Activated T-cell treated with anti-CD3 and anti-CD28 coated beads for 24 hours (primary cell): ENCODE measurements around the gene SEC23A.
"Not testable (repeated sequence)": the region's sequence is repeated elsewhere in the genome, so short reads cannot be mapped to it uniquely, and the experiment has no call there.

ENCODE experiments used
- DNase-seq: peaks from one replicate; pipeline ENCODE4 v3.0.0-alpha.2; 2020; ENCODE audit warnings: low read depth

SEC23A gene

GRCh38 chr14:39029789-39030188, 73.2 kb downstream of the SEC23A start:
- DNase-seq: no peak

DNA sequence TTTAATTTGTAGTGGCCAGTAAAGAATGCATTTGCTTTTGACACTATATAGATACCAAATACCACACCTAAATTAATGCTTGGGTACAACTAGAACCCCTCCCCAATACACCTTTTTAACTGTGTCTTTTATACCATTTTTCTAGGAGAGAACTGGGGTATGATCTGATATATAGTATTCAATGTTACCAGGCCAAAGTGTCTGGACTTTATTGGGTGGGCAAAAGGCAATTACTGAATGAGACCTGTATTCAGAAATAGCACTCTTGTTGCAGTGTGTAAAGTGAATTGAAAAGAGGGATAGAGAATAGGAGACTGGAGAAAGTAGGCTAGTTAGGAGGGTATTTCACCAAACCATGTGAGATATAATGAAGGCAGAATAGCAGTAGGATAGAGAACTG, 74.4 kb downstream of the SEC23A start:
- DNase-seq: no peak

DNA sequence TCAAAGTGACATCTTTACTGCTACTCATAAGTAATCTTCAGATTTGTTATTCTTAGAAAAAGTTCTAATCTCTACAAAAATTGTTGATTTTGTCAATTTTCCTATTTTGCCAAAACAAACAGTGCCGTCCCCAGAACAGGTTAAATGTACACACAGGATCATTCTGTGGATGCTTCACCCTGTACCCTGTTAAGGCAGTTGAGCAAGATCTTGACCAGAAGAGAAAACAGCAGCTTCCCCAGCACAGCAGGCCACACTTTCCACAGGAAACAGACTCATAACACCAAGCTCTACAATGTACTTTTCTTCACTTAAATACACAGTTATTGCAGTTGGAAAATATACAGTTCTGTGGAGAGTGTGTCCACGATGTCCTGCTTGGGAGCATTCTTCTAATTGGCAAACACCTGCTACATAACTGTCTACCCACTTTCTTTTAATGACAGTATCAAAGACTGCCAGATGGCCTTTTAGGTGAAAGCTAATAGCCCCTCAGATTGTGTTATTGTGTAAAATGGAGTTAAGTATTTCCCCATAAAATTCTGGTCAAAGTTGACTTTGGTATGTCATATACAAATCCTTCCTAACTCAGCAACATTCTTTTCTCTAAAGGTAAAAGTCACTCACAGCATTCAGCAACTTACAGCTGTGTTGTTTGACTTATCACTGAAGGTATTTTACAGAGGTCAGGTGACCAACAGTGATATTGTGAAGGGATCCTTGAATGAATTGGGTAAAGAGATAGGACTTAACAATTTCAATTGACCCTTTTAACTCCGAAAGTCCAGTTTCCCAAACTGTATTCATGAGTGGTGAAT, 77.0 kb downstream of the SEC23A start:
- DNase-seq: no peak

GRCh38 chr14:39025250-39025809, 77.7 kb downstream of the SEC23A start:
- no peak for DNase-seq

- no peak for DNase-seq
Observed at GRCh38 chr14:39023939-39024871, 78.8 kb downstream of the SEC23A start.

GRCh38 chr14:39017096-39018016, 85.7 kb downstream of the SEC23A start:
- not testable (repeated sequence) for DNase-seq

DNA sequence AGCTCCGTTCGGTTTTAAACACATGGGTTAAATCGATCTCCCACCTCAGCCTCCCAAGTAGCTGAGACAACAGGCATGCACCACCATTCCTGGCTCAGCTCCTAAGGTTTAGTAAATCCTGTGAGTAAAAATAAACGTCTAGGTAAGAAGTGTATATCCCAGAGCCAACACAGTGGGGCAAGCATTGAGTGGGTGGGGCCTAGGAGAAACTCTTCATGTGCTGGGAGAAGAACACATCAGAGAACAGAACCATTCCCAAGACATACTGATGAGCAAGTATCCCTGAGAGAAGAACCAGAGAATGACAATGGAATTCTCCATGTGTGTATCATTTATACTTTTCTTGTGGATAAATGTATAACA, 86.3 kb downstream of the SEC23A start:
- no peak for DNase-seq

DNA sequence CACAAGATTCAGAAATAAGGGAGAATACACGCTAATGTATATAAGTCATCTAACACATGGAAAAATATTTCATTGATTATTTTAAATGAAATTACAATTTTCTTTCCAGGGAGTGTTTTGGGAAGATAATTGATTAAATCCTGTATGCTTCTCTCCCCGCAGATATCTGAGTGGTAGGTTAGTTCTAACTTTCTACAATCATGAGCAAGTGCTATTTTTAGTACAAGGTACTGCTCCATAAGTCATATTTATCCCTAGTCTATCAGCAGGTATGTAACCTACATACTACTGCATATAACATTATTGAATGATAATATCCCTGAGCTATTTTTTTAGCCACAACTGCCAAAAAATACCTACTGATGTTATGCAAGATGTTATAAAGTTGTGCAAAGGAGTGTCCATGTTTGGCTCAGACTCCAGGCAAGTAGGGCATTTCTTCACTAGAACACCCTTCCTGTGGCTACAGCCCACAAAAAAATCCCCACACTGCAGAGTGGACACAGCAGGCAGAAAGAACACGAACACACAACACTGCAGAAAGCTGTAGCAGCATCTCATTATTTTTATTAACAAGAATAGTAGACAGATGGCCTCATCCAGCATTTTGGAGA, 87.0 kb downstream of the SEC23A start:
- no peak for DNase-seq

GRCh38 chr14:39015360-39015961, 87.6 kb downstream of the SEC23A start:
- DNase-seq: no peak

DNA sequence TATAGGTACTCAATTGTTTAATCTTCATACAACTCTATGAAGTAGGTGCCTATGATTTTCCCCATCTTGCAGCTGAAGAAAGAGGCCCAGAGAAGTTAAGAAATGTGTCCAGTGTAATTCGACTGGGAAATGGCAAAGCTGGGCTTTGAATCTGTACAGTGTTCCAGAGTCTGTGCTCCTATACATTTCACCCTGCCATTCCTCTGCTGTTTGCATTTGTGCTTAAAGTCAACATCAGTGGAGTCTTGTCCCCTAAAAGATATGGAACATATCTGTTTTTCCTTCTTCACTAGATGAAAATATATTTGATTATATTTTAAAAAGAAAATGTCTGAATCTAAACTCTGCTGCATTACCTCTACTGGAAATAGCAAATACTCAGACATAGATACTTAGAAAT, 88.6 kb downstream of the SEC23A start:
- DNase-seq: no peak

- not testable (repeated sequence) for DNase-seq
Observed at GRCh38 chr14:39008965-39009364, 94.1 kb downstream of the SEC23A start.

DNA sequence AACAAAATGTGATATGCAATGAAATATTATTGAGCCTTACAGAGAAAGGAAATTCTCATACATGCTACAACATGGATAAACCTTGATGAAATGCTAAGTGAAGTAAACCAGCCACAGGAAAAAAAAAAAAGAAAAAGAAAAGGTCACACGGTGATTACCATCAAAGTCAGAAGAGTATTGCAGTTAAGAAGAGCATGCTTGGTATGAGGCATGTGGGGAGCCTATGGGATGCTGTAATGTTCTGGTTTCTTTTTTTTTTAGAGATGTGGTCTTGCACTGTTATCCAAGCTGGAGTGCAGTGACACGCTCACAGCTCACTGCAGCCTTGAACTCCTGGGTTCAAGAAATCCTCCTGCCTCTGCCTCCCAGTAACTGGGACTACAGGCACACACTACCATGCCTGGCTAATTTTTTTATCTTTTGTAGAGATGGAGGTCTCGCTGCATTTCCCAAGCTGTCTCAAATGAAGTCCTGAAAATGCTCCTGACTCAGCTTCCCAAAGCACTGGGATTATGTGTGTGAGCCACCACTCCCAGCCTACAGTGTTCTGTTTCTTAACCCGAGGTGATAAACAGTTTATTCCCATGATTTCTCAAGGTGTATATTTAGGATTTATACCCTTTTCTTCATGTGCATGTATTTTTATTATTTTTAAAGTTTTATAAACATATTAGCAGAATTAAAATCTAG, 96.2 kb downstream of the SEC23A start:
- DNase-seq: no peak

DNA sequence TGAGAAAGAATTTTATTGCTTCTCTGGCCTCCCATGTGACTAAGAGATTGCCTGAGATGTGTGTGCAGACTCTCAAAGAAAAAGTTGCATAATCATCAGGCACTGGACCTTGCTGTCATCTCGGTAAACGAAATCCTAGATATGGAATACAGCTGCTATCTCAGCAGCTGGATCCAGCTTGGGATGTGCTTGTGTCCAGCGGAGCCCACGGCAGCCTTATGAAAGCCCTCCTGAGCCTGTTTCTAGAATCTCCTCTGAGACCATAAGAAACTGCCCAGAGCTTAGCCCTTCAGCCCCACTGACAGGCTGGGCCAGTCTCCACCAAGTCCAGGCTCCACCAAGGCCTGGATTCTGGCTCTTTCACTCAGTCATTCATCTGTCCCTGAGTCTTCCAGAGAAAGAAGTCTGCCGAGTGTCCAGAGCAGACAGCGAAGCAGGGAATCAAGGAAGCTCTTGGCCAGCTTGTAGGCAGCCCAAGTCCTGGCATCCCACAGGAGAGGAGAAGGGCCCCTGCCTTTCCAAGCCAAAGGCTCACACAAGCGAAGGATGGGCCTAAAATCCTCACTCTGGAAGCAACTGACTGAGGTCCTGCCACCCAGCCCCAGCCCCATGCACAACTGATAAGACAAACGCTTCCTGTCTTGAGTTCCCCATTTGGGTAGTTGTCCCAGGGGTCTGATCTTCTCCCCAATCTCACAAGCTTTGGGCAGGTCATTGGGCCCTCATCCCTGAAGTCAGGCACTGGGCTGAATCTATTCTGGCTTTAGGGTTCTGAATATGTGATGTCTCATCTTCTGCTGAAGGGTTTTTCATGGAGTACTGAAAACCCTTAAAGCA, 97.8 kb downstream of the SEC23A start:
- DNase-seq: no peak

DNA sequence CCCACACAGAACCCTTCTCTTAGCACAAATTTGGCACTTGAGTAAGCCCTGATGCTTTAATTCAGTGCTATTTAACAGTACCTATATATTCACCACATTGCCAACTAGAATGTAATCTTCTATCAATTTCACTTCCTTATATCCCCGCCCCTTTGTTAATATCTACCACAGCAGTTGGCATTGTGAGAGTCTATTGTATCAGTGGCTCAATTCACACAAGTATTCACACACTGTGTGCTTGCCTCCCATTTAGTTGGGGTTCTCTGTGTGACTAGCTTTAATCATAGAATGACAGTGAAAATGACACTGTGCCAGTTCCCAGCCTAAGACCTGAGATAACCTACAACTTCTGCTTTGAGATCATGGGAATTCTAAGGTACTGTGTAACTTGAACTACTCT, 103.1 kb downstream of the SEC23A start:
- DNase-seq: no peak

DNA sequence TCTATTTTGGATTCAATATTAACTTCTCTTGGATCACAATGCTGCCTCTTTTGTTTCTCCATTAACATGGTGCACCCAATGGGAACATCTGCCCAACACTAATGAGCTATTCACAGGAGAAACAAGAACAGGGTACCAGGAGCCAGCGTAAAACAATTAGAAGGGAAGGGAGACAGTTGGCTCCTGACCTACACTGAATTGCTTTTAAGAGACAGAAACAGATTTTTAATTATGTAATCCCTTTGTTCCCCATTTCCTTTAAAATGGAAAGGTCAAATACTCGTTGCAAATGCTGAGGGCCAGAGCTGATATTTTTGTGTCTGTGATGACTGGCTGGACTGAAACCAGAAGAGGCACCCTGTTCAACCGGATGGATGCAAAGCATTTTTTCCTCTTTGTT, 108.3 kb downstream of the SEC23A start:
- no peak for DNase-seq

GRCh38 chr14:38993981-38994380, 109.1 kb downstream of the SEC23A start:
- no peak for DNase-seq

GRCh38 chr14:38992067-38992844, 110.8 kb downstream of the SEC23A start:
- no peak for DNase-seq

- DNase-seq: no peak
Observed at GRCh38 chr14:38991299-38991698, 111.7 kb downstream of the SEC23A start.
